ENCODE results near the gene XRCC5.
"Not testable (repeated sequence)": the region's sequence is repeated elsewhere in the genome, so short reads cannot be mapped to it uniquely, and the experiment has no call there.

The XRCC5 gene

GRCh38 chr2:216201692-216202306 lies 92.7 kb downstream of the XRCC5 start:
- no peak for DNase-seq (ENCODE audit: low read depth)

DNA sequence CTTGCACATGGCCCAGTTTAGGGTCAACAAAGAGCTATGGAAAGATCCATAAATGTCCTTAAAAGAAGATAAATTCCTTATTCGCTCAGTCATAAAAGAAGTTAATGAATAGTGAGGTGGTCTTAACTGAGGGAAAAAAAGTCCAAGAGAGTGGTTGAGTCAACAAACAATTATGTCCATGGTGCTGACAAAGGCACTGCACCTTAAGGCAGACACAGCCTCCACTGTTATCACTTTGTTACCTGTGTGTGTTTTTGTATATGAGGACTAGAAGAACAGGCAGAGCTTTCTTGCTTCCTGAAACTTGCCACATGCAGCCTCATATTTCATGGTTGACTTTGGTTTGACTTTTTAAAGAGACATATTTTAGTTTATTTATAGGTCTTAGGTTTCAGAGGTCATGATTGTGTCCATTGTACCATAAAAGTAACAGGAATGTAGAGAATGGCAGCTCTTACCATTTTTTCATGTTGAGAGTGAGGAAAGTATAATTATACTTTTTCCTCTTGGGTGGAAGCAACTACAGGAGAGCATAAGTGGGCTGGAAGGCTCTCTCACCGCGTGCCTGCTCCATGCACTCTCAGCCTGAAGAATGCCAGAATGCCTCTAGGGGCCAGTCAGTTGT lies 93.6 kb downstream of the XRCC5 start:
- no peak for DNase-seq (ENCODE audit: low read depth)

- no peak for DNase-seq (ENCODE audit: low read depth)
Observed at GRCh38 chr2:216205486-216205885, 96.3 kb downstream of the XRCC5 start.

GRCh38 chr2:216206041-216206703 lies 97.0 kb downstream of the XRCC5 start:
- no peak for DNase-seq (ENCODE audit: low read depth)

DNA sequence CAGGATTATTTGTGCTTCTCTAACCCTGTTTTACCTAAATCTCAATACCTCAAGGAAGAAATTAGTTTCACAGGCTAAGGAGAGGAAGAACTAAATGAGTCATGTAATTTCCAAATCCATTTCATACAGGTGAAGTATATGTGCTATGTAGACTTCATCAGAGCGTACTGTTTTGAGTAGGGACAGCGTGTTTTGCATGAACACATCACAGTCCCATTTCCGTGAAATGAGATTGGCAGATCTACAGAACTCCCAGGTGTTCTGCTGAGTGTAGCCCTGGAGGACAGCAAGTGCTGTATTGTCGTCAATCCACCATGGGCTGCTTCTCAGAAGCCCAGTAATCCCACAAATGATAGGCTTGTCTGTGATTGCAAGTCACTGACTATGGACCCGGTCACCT lies 97.7 kb downstream of the XRCC5 start:
- DNase-seq (ENCODE audit: low read depth): no peak

DNA sequence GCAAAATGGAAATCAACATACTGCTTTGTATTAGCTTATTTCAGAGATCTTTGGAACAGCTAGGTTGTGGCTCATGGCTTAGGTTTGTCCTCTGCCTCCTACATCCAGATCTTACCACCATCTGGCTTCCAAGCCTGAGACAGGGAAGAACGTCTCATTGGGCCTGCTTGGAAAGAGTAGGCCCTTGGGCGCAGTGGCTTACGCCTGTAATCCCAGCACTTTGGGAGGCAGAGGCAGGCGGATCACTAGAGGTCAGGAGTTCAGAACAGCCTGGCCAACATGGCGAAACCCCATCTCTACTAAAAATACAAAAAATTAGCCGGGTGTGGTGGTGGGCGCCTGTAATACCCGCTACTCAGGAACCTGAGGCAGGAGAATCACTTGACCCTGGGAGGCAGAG lies 99.5 kb downstream of the XRCC5 start:
- DNase-seq (ENCODE audit: low read depth): not testable (repeated sequence)

DNA sequence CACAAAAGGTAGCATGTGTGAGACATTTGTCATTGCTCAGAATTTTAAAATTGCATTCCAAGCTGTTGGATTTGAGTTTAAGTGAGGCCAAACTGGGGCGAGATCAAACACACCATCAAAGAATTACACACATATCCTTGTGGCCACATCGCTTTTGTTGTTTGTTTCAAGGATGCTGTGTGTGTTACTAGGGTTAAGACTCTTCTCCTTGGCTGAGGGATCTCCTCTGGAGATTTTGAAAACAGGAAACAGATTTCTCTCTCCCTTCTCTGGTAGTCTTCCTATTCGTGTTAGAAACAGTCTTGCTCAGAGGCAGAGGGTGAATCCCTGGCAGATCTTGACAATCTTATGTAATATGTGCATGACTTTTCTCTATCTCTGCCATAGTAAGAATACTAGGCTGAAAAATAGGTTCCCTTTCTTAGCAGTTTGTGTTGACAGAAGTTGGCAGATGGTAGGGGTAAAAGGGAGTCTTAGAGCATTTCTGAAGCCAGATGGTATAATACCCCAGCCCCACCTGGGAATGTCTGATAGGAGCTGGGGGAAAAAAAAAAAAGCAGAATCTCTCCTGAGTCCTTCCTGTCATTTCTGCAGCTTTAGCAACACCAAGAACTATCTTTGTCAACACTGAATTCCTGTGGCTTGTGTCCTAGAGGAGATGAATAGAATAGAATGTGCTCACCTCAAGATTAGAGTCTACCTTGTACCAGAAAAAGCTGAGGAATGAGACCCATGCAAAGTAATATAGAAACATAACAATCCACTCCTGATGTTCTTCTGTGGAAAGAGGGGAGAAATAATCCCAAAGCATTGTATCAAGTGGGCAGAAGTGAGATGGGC lies 101.8 kb downstream of the XRCC5 start:
- DNase-seq (ENCODE audit: low read depth): no peak

DNA sequence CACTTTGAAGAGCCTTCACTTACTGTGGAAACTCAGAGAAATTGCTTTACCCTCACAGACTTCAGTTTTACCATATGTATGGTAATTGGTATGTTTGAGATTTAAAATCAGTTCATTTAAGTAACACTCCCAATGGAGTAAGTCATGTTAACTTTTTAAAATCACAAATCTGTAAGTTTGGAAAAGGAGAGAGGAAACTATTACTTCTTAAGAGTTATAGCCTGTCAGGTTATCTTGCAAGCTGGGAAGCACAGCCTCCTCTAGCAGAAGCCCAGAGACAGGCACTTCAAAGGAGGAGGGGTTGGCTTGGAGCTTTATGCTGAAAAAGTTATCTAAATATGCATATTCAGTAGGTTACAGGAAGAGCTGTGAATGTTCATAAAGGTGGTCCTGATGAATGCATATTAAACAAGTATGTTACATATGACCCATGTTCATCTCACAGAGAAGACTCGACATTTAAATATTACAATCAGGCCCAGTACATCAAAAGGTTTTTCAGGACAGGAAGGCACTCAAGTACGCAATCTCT lies 102.5 kb downstream of the XRCC5 start:
- DNase-seq (ENCODE audit: low read depth): no peak

DNA sequence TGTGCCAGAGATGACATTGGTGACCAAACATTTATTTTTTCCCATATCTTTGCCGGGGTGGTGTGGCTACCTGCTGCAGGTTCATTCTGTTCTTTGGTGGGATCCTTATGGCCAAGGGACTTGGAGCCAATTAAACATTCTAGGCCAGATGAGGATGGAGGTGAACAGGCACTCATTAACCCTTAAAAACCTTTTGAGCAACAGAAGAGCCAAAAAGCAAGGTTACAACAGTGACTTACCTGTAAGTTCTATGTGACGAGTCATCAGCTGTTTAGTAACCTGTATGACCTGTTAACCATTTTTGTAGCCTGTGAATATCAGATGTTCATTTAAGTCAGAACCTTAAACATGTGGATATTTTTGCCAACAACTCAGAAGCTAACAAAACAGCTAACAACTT lies 105.6 kb downstream of the XRCC5 start:
- DNase-seq (ENCODE audit: low read depth): no peak

DNA sequence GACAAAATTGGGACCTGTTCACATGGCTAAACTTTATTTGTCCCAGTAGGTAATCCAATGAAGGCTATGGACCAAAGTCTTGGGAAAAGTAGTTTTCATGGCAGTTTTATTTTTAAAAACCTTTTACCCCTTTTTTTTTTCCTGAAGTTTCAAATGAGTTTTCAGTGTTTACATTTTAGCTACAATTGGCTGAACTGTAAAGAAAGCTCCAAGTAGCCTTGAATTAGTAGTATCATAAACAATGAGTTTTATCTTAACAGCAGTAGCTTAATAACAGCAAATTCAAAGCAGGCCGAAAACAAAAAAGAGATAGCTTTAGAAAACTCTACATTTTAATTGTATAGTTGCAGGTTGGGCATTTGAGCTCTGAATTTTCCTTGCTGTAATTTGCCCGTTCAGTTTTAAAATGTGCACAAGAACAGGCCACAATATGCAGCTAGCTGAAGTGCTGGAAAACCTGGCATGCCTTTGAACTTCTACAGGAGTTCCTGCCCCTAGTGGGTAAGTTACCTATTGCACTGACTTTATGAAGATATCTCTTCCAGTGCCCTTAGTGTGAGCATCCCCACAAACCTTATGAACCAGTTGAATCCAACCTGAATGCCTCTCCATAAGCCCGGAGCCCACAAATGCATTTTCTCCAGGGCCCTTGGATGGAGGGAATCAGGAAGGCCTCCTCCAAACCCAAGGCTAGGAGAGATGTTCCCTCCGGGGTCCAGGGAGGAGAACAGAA lies 106.7 kb downstream of the XRCC5 start:
- DNase-seq (ENCODE audit: low read depth): no peak

- DNase-seq (ENCODE audit: low read depth): no peak
Observed at GRCh38 chr2:216216951-216217903, 108.1 kb downstream of the XRCC5 start.

DNA sequence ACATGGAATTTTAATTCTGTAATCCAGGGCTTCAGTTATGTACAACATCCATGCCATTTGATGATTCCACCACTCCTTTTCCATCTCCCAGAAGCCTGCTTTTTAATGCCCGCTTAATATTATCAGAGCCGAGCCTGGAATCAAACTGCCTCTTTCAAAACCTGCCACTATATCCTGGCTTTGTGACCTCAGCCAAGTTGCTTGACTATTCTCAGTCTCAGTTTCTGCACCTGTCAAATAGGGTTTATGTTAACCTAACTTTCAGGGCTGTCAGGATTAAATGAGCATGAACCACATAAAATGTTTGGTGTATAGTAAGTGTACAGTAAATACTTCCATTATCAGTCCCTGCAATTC lies 108.7 kb downstream of the XRCC5 start:
- DNase-seq (ENCODE audit: low read depth): no peak

DNA sequence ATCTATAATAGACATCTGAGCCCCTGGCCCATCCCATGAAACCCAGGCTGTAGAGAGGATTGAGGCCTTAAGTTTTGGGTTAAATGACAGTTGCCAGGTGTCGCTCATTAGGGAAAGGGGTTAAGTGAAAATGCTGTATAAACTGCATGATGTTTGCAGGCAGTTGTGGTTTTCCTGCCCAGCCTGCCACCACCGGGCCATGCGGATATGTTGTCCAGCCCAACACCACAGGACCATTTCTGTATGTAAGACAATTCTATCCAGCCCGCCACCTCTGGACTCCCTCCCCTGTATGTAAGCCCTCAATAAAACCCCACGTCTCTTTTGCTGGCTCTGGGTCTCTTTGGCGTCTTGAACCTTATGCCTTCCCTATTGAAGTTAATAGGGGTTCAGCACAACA lies 110.7 kb downstream of the XRCC5 start:
- DNase-seq (ENCODE audit: low read depth): no peak

- DNase-seq (ENCODE audit: low read depth): no peak
Observed at GRCh38 chr2:216220976-216221375, 111.8 kb downstream of the XRCC5 start.

GRCh38 chr2:216221811-216222210 lies 112.7 kb downstream of the XRCC5 start:
- DNase-seq (ENCODE audit: low read depth): no peak

DNA sequence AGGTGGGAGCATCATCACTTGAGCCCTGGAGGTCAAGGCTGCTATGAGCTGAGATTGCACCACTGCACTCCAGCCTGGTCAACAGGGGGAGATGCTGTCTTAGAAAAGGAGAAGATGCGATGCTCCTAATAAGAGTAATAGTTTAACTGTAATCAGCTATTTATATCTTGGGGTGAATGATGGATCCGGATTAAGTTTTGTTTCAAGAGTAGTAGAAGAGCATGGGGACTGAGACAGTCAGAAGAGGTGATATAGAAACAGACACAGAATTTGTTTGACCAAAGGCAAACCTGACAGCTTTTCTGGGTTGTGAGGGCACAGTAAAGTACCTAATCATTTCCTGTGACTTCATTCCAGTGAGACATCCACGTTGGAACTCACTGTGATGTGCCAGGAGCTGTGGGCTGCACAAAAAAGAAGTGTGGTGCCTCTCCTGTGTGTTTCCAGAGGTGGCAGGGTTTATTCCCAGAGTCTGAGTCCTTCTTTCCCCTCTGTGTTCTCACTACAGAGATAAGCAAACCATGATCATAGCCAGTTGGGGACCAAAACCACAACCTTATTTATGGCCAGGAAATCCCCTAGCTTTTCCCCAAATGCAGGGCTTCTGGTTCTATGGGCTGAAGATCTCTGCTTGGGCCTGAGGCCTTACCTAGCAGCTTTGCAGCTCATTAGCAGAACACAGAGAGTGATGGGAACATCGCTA lies 113.7 kb downstream of the XRCC5 start:
- no peak for DNase-seq (ENCODE audit: low read depth)

GRCh38 chr2:216224388-216224787 lies 115.2 kb downstream of the XRCC5 start:
- no peak for DNase-seq (ENCODE audit: low read depth)

DNA sequence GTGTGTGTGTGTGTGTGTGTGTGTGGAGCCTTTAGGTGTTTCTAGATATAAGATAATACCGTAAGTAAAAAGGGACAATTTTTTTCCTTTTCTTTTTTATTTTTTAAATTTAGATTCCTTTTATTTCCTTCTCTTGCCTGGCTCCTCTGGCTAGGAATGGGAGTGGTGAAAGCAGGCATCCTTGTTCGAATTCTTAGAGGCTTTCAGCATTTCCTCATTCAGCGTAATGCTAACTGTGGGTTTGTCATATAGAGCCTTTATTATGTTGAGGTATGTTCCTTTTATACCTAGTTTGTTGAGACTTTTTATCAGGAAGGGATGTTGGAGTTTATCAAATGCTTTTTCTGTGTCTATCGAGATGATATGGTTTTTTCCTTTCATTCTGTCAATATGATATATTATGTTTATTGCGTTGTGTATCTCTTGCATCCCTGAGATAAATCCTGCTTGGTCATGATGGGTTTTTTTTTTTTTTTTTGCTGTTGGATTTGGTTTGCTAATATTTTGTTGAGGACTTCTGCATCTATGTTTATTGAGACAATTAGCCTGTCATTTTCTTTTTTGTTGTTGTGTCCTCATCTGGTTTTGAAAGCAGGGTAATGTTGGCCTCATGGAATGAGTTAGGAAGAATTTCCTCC lies 120.2 kb downstream of the XRCC5 start:
- DNase-seq (ENCODE audit: low read depth): no peak

- no peak for DNase-seq (ENCODE audit: low read depth)
Observed at GRCh38 chr2:216231867-216232266, 122.7 kb downstream of the XRCC5 start.

DNA sequence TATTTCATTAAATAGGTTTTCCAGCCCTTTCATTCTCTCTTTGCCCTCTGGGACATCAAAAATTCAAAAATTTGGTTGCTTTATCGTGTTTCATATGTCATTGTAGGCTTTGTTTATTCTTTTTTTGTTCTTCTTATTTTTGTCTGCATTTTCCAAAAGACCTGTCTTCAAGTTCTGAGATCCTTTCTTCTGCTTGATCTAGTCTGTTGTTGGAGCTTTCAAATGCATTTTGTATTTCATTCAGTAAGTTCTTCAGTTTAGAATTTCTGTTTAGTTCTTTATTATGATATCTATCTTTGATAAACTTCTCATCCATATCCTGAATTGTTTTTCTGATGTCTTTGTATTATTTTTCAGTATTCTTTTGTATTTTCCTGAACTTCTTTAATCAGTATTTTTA lies 123.6 kb downstream of the XRCC5 start:
- no peak for DNase-seq (ENCODE audit: low read depth)
